Putamen (tissue), 1 donor: ENCODE results near the gene MCOLN1.

ENCODE experiments used
- DNase-seq: peaks from one replicate; pipeline ENCODE4 v3.0.0-alpha.2; 2016; ENCODE audit warnings: low spot score

The MCOLN1 gene

DNA sequence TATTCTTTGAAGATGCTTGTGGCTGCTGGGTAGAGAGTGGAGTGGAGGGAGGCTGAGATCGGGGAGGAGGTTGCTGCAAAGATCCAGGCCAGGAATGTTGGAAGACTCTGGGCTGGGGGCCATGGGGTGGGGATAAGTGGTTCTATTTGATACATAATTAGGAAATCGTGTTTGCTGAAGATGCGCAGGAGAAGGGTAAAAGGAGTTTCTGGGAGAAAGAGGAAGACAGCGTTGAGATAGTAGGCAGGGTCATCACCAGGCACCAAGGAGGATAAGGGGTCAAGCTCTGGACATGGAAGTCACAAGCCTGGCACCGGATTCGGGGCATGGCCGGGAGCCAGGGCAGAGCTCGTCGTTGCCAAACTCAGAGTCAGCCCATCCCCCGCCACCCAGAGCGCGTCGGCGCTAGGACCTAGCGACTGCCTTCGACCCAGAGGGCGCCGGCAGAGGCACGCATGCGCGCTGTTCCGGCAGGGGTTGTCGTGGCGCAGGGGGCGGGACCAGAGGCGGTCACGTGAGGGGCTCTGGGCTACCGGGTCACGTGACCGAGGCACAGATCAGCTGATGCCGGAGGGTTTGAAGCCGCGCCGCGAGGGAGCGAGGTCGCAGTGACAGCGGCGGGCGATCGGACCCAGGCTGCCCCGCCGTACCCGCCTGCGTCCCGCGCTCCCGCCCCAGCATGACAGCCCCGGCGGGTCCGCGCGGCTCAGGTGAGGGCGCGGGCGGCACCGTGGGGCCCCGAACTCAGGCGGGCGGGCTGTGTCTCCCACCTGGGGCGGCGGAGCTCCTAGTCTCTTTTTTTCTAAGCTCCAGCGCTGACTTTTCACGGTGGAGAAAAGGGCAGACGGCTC lies at the start of gene MCOLN1:
MCOLN1 (plus strand) TSS at position 553 of the 851 bp plus-strand sequence; CDS start at position 680, 127 bp downstream.
- DNase-seq = peak; percentile 97

GRCh38 chr19:7475665-7476064 lies 46.8 kb upstream of the MCOLN1 start:
- DNase-seq = no peak

- DNase-seq = no peak
These were observed 46.2 kb upstream of the MCOLN1 start for GRCh38 chr19:7476241-7476640.

GRCh38 chr19:7476777-7477494 lies 45.5 kb upstream of the MCOLN1 start:
- no peak for DNase-seq

GRCh38 chr19:7477758-7478157 lies 44.7 kb upstream of the MCOLN1 start:
- no peak for DNase-seq

DNA sequence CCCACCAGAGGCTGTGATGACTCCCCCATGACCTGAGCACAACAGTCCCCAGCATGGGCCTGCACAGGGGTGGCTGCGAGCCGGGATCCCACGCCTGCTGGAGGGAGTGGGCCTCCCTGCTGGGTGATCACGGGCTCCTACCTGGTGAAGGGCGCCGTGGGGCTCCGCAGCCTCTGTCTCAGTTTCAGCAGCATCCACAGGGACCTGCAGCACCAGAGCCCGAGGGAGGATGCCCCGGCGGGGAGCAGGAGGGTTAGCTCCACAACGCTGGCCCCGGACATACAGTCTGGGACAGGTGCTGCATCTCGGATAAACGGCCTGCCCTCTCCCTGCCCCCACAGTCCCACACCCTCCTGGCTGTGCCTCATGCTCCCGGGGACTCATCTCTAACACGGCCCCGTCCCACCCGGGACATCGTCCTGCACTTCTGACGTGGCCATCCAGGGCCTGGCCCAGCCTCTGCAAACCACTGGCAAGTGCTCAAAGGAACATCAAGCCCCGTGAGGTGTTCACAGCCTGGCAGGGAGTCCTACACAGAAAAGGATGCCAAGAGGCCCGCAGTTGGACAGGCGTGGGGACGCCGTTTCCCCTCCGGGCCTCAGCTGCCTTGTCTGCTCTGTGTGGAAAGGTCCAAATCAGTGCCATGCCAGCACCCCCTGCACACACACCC lies 44.1 kb upstream of the MCOLN1 start:
- DNase-seq = no peak

- no peak for DNase-seq
These were observed 43.6 kb upstream of the MCOLN1 start for GRCh38 chr19:7478843-7479227.

- DNase-seq = no peak
These were observed 42.0 kb upstream of the MCOLN1 start for GRCh38 chr19:7480222-7480969.

DNA sequence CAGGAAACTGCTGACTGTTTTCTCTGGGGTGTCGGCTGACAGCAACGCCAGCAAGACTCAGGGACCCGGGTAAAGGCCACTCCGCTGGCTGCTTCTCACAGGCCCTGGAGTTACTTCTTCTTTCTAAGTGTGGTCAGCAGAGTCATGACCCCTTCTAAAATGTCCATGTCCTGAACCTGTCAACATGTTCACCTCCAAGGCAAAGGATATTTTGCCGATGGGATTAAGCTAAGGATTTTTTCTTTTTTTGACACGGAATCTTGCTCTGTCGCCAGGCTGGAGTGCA lies 41.5 kb upstream of the MCOLN1 start:
- DNase-seq = no peak

DNA sequence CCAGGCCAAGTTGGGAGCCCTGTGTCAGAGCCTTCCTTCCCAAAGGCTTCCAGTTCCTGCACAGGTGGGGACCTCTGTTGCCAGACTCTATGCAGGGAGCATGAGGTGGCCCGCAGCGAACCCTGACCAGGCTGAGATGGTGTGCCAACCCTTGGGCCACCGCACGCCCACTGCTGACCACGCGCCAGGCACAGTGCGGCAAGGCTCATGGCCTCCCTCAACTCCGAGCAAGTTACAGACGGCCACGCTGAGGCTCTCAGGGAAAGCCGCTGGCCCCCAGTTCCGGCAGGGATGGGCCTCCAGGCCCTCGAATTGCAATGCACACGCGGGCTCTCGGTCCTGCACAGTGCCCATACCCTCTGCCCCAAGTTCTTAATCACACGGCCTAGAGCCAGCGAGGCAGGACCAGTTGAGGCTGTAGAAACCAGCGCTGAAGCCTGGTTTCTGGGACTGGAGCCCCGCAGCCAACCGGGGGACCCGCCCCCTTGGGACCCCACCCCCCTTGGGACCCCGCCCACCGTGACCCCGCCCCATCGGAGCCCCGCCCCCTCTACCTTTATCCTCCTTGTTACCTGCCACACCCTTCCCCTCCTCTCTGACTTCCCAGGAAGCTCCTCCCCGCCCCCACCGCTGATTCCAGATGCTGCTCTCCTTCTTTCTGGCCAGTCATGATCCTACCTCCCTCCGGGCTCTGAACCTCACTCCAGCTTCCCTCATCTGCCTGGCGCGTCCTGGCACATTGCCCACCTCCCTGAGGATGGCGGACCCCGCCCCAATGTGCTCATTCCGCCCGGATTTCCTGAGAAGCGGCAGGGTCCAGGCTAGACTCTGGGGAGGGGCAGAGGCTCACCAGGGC lies 39.6 kb upstream of the MCOLN1 start:
- no peak for DNase-seq

DNA sequence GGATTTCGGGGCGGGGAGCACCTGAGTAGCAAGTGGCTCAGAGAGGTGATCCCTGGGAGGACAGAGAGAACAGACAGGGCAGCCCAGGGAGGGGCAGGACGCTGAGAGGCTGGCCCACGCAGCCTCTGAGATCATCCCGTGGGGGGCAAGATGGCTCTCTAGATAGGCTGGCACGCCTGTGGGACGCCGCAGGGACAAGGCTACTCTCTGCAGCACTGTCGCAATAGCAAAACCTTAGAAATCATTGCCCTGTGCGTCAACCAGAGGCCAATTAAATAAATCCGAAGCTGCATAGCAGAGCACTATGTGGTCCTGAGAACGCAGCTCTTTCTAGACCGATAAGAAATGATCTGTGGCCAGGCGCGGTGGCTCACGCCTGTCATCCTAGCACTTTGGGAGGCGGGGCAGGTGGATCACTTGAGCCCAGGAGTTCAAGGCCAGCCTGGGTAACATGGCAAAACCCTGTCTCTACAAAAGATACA lies 38.7 kb upstream of the MCOLN1 start:
- no peak for DNase-seq

DNA sequence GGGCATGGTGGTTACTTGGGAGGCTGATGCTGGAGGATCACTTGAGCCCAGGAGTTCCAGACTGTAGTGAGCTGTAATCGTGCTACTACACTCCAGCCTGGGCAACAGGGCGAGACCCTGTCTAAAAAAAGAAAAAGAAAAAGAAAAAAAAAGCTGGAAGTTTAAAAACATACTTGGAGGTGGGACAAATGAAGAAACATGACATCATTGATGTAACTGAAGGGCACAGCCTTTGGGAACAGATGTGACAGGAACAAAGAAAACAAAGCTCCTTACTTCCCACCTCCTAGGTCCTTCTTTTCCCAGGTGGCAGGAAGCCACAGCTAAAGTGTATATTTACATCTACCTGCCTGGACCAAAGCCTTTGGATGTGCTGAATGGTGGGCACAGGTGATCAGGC lies 35.5 kb upstream of the MCOLN1 start:
- DNase-seq = no peak

DNA sequence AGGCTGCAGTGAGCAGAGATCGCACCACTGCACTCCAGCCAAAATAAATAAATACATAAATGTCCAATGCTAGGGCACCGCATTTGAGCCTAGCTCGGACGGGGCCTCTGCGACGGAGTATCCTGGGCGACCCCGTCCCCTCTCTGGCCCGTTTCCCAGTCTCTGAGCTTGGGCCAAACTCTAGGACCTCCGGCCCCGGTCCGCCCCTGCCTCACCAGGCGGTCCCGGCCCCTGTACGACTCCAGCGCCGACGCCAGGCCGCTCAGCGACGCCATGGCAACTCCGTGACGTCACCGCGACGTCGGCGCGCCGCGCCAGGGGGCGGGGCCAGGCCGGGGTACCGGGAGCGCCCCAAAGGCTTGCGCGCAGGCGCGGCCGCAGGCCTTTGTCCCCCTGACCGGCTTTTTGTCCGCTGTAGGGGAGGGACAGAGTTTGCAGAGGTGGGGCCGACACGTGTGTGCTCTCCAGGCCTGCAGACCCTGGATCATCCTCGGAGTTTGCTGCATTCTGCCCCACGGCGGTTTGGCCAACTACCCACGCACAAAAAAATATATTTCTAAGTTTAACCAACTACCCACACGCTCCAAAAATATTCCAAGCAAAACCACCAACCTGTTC lies 33.6 kb upstream of the MCOLN1 start, which contains the start of gene PEX11G:
PEX11G (minus strand) TSS at position 300 of the 618 bp plus-strand sequence; CDS start at position 275, 25 bp downstream.
- peak; percentile 91 for DNase-seq

DNA sequence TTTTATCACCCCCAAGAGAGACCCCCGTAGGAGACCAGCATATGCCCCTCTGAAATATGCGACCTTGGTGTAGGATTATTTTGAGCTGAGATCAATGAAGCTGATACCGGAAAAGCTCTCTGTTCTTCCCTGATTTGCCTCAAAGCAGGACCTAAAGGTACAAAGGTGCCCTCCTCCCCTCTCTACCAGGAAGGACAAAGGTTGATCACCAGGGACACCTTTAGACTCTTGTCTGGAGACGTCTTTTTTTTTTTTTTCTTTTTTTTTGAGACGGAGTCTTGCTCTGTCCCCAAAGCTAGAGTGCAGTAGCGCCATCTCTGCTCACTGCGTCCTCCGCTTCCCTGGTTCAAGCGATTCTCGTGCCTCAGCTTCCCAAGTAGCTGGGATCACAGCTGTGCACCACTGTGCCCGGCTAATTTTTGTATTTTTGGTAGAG lies 32.8 kb upstream of the MCOLN1 start:
- DNase-seq = no peak

DNA sequence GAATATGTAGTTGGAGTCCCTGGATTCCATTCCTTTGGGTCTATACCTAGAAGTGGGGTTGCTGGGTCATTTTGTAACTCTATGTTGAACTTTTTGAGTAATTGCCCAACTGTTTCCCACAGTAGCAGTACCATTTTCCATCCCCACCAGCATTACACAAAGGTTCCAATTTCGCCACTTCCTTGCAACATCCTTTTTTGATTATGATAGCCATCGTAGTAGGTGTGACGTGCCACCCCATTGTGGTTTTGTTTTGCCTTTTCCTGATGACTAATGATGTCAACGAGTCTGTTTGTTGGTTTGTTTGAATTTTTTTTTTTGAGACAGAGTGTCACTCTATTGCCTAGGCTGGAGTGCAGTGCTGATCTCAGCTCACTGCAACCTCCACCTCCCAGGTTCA lies 30.3 kb upstream of the MCOLN1 start:
- no peak for DNase-seq

DNA sequence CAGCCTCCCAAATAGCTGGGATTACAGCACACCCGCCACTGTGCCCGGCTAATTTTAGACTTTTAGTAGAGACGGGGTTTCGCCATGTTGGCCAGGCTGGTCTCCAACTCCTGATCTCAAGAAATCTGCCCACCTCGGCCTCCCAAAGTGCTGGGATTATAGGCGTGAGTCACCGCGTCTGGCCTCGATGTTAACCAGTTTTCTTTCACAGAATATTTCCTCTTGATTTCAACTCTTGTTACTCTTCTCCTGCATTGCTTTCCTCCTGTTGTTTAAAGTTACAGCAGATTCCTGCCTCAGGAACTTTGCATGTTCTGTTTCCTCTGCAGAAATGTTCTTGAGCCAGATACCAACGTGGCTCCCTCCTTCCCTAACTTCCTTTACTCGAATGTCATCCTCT lies 29.9 kb upstream of the MCOLN1 start:
- DNase-seq = no peak

DNA sequence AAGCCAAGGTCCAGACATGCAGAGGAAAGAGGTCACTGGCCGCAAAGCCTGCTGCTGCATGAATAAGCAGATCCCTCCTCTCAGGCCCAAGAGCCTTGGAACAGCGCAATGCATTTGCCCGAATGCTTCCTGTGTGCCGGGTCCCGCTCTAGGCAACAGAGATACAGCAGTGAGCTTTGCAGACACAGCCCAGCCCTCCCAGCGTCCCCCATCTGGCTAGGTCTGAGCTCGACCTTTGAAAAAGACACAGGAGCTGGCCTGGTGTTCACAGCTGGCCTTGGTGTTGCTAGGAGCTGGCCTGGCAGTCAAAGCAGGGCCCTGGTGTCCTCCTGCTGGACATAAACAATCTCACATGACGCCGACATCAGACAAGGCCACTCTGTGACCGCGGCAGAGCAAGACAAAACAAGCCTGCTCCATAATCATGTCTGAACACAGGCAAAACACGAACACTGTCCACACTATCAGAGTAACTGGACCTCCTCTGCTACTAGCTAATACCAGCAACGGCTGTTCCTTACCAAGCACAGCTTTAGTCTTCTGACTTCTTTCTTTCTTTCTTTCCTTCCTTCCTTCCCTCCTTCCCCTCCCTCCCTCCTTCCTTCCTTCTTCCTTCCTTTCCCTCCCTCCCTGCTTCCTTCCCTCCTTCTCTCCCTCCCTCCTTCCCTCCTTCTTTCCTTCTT lies 27.9 kb upstream of the MCOLN1 start:
- DNase-seq = peak; percentile 95

DNA sequence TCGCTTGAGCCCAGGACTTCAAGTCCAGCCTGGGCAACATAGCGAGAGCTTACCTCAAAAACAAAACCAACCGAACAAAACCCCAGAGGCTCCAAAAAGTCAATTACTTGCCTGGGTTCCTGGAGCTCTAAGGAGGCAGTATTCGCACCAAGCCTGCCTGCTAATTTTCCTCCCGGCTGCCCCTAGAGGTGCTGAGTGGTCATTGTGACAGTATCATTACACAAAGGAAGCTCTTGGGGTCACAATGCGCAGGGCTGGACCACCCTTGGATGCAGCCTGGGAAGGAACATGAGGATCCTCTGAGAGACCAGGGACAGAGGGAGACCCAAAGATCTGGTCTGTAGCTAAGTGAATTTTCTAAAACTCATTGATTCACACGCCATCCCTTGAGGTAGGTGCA lies 25.1 kb upstream of the MCOLN1 start:
- DNase-seq = no peak

- DNase-seq = peak; percentile 85
These were observed 21.5 kb upstream of the MCOLN1 start for GRCh38 chr19:7500811-7501450.
